Activated T-cell treated with anti-CD3 and anti-CD28 coated beads for 1 hour (primary cell): Measurements from ENCODE around the gene SASH1.

Source experiments
- DNase-seq: peaks from one replicate; pipeline ENCODE4 v3.0.0-alpha.2; 2020; ENCODE audit warnings: low read depth

SASH1 gene

DNA sequence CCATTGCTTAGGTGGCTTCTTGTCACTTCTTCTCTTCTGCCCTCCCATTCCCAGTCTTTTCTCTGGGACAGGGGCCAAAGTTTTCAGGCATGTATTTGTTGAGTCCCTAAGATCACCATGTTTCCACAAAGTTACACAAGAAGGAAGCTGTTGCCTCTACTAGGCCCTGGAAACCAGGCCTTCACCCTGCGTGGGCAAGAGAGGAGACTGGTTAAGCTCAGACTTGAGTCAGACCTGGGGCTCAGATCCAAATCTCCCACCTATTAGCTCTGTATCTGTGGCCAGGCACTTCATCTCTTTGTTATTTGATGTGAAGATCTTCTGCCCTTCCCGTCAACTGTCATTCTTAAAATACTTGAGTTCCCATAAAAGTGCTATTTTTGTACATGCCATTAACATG, 154.6 kb downstream of the SASH1 start:
- no peak for DNase-seq

- DNase-seq: no peak
Measured at GRCh38 chr6:148497717-148498116, 155.1 kb downstream of the SASH1 start.

DNA sequence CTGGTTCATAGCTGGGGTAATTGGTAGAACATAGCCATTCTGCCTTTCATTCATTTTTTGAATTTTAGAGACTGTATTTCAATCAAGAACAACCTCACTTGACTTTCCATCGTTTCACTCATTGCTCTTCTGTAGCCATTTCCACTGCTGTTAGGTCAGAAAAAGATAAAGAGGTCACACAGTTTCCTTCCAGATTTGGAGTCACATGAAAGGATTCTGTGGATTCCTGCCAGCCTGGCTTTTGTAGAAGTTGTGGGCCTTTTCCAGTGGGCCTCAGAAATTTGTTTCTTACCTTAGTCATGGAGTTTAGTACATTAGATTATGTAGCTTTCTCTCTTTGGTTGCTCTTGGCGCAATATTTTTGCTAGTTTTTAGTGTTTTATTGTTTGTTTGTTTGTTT, 157.8 kb downstream of the SASH1 start:
- DNase-seq: no peak

DNA sequence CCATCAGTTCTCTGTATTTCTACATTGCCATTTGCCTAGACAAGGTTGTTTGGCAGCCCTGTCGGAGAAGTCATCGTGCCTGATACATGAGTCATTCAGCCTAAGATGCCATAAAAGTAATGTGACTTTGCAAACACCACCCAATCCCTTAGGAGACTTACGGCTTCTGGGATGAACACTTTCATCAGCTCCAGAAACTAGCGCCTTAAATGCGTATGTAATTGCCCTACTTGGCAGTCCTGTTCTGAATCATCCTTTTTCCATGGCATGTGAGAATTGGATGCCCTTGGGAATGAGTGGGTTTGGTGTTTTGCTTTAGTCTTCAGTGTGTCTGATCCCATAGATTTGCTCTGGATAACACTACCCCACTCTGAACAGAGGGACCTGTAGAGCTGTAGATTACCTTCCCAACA, 158.5 kb downstream of the SASH1 start:
- no peak for DNase-seq

DNA sequence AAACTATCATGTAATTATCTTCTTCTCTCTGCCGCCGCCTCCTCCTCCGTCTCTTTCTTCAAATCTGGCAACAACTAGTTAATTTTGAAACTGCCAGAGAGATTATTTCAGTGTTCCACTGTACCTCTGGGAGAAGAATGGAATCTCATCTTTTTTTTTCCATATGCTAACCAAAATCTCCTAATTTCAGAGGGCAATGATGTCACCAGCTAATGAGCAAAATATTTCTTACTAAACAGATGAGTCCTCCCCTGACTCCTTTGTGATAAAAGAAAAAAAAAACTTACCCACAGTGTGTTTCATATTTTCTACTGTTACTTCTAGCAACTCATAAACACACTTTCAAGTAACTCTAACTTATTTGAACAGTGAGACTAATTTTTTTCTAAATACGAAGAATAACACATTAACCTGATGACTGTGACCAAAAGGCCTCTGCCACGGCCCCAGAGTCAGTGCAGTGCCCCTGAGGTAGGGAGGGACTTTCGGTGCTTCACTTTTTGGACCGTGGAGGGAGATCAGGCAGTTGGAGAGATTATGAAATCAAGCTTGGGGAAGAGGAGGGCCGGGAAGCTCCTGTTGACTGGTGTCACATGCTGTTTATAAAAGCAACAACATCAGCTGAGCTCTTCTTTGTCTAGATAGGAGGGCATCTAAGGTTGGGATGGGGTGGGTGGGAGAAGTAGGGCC, 159.6 kb downstream of the SASH1 start:
- DNase-seq: no peak

DNA sequence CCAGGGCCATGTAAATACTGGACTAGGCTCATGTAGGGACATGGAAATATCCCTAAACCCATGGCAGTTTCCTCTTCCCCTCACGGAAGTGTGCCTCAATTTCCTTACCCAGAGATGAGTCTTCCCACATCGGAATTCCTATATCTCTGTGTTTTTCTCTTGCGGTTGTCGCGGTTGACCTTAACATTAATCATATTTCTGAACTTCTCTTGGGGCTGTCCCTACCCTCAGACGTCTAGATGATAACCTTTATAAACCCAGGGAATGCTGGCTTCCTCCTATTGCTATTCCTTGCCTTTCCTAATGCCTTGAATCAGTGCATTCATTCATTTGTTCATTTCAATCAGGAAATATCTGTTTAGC, 160.1 kb downstream of the SASH1 start:
- DNase-seq: no peak

- DNase-seq: no peak
Measured at GRCh38 chr6:148503703-148504102, 161.1 kb downstream of the SASH1 start.

GRCh38 chr6:148507774-148508173, 165.1 kb downstream of the SASH1 start:
- no peak for DNase-seq

DNA sequence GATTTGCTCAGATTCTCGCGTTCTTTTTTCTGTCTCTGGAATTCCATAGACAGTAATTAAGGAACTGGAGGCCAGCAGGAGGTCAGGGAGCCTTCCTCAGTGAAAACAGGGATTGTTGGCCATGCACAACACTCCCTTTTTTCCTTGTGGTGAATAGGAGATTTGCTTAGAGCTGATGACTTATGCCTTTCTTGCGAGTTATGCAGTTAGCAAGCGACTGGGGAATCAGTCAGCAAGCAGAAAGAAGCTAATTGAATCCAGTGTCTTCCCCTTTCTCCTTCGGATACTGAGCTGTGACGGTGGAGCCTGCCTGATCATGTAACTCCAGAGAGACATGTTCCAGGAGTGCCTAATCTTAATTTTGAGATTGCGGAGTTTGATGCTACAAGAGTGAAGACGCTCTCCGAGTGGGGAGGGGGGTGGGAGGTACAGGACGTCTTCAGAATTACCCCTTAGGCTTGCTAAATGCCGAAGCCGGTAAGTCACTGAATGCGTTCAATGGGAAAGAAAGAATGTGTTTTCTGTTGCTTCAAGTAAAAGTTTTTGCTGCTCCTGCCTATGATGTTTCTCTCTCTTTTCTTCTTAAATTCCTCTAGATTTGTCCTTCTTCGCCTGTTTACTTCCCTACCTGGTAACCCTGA, 165.9 kb downstream of the SASH1 start:
- no peak for DNase-seq

DNA sequence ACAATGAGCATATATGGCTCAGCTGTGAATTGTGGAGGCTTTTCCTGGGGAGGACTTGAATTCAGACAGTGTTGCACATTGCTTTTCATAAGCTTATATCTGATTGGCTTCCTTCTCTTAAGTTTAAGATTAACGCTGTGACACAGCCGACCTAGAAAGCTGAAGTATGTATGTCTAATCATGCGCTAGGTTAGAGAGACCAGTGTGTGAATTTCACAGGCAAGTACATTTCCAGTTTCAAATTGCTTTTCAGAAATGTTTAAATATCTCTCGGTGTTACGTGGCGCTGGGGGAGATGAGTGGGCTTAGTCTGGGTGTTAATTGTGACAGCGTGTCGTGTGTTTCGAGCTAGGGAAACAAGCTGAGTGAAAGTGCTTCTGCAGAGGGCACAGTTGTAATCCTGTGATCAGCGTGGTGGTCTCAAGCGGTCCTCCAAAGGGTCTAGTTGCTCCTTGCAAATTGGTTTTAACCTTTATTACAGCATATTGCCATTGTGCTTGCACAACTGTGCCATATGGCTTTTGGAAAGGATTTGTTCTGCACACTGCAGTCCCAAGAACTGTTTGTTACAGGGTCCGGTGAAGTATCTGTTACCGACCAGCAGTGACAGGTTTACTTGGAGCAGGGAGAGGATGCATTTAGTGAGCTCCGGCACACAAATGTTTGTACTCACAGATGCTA, 166.6 kb downstream of the SASH1 start:
- DNase-seq: no peak

- DNase-seq: no peak
Measured at GRCh38 chr6:148509800-148510581, 167.4 kb downstream of the SASH1 start.

GRCh38 chr6:148513145-148514071, 170.8 kb downstream of the SASH1 start:
- DNase-seq: no peak

GRCh38 chr6:148514091-148514845, 171.6 kb downstream of the SASH1 start:
- no peak for DNase-seq

DNA sequence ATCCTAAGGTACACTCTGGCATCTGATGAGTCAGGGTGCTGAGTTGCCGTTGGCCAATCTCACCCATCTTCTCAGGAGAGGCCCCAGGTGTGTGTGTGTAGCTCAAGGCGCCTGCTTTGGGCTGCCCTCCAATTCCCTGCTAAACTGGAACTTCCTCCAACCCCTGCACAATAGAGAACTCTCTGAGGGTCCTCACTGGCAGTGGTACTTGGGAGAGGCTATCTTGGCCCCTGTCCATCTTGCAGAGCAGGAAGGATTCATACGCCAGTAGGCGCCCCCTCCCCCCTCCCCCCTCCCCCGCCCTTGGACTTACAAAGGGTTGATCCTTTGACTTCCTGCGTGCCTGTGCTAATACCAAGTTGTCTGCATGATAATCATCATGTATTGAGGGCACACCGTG, 173.6 kb downstream of the SASH1 start:
- no peak for DNase-seq

- no peak for DNase-seq
Measured at GRCh38 chr6:148516617-148517016, 174.0 kb downstream of the SASH1 start.

GRCh38 chr6:148517470-148517869, 174.8 kb downstream of the SASH1 start:
- DNase-seq: no peak

DNA sequence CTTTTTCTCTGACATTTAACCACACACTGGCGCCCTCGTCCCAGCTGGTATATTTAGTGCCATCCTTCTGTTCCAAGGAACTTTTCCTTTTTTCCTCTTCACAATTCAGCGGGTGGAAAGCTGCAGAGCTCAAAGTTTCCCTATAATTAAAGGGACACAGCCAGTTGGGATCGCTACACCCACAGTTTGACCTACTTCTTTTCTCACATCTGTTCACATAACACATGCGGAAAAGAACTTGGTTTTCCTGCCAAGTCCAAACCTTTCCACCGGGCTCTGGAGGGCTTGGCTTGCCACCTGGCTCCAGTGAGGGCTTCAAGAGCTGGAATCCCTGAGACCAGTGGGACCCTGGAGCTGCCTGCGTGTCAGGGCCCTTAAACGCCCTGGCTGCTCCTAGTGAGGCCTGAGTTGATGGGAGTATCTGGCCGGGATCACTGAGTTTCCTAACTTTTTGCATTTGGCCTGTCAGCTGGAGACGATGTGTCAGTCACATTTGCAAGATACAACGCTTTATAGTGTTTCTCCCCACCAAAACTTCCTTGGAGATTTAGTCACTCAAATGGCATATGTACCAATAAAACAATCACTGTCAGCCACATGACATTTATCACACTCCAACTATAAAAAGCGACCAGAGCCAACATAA, 176.0 kb downstream of the SASH1 start:
- DNase-seq: no peak

DNA sequence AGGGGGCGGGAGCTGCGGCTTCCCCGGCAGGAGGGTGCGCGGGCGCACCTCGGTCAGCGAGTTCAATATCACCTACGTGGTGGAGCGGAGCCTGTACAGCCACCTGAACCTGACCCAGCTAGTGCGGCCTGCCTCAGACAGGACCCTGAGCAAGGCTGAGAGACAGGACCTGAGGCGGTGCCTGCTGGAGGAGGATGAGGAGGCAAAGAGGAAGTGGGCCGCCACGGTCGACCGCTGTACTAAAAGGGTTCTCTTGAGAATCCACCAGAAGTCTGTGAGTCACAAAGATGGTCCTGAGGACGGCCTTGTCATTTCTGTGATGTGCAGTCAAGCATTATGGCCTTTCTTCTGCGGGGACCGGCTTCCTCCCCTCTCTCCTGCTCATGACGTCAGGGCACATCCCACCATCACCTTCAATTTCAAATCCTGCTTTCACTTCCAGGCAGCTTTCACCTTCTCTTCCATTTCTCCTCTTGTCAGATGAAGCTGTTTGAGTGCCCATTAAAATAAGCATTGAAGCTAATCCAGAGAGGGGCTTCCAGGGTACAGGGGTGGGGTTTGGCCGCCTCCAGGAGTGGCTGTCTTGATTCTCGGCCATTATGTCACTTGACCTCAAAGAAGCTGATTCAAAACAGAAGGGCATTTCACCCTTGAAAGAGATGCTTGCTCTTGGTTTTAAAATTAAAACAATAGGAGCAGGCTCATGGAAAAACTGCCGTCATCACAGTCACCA, 177.6 kb downstream of the SASH1 start:
- DNase-seq: no peak

DNA sequence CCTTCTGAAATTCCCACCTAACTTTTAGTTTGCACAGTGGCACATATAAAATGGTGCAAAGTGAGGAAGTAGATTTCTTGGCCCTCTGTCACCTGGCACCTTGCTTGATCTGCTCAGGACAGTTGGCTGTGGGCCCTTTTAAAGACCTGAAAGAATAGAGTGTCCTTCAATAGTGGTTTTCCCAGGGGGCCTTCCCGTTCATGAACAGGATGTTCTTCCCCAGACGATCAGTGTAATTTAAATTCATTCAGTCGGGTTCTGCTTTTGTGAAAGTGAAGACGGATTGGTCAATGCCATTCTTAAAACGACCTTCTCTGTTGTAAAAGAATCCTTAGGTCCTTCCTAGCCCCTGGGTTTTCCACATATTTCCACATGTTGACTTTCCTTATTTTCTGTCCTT, 178.5 kb downstream of the SASH1 start:
- DNase-seq: no peak

GRCh38 chr6:148521586-148521985, 178.9 kb downstream of the SASH1 start:
- no peak for DNase-seq
